HG03432 (cell line): ENCODE measurements around the gene ARHGEF5.
"Not testable (repeated sequence)": the region's sequence is repeated elsewhere in the genome, so short reads cannot be mapped to it uniquely, and the experiment has no call there.

ENCODE experiments used
- ATAC-seq: cut with Tn5 transposase; IDR thresholded peaks from one replicate; pipeline ENCODE4 v1.9.1; 2021; ENCODE audit warnings: mild to moderate bottlenecking, moderate library complexity; ENCODE audit not compliant: unreplicated experiment

Gene ARHGEF5

GRCh38 chr7:144418931-144419330, 63.7 kb downstream of the ARHGEF5 start:
- not testable (repeated sequence) for ATAC-seq

DNA sequence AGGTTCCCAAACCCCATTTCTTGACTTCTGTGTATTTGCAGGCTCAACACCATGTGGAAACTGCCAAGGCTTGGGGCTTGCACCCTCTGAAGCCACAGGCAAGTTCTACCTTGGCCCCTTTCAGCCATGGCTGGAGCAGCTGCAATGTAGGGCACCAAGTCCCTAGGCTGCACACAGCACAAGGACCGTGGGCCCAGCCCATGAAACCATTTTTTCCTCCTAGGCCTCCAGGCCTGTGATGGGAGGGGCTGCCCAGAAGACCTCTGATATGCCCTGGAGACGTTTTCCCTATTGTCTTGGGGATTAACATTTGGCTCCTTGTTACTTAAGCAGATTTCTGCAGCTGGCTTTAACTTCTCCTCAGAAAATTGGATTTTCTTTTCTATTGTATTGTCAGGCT, 72.3 kb downstream of the ARHGEF5 start:
- not testable (repeated sequence) for ATAC-seq

- no peak for ATAC-seq
These were observed 73.2 kb downstream of the ARHGEF5 start for GRCh38 chr7:144428431-144428830.
